Naive thymus-derived CD4-positive, alpha-beta T cell (primary cell): ENCODE data around the gene NR2F1. TPM values are rescaled to one million over a fixed set of nuclear protein-coding genes. Genes with fewer than 3 reads are reported as not detected.

Source experiments
- ATAC-seq: fragments of 150-1000 bp; cut with Tn5 transposase; 2 replicates; pipeline ENCODE4 v1.10.0; 2021; ENCODE audit warnings: mild to moderate bottlenecking, moderate library complexity
- CTCF ChIA-PET: fragments of 350-600 bp; sonication (Branson Sonifier 250); formaldehyde crosslinking; loops from one replicate; lab custom pipeline; 2021; ENCODE audit warnings: antibody characterized with exemption; lab: Charles Lee
- POLR2A ChIA-PET: fragments of 350-600 bp; sonication (Branson Sonifier 250); formaldehyde crosslinking; loops from one replicate; lab custom pipeline; 2021; ENCODE audit warnings: antibody characterized with exemption, inconsistent platforms; lab: Charles Lee
- DNase-seq, 9 donors: peaks; one replicate each; pipeline versions ENCODE4 v3.0.0 to v3.0.0-alpha.2; 2020 to 2022; ENCODE audit warnings: mixed read lengths in 1 of 9
- H3K27ac ChIP-seq: one replicate; pipeline ENCODE4 v1.7.0; 2013; ENCODE audit warnings: mild to moderate bottlenecking, low read depth, low read length, moderate library complexity
- H3K27me3 ChIP-seq, 2 donors: one replicate each; pipeline ENCODE4 v1.7.0; 2013; ENCODE audit warnings: low read length in 2 of 2, mild to moderate bottlenecking in 2 of 2, moderate library complexity in 2 of 2; ENCODE audit not compliant: control insufficient read depth in 2 of 2, insufficient read depth in 2 of 2
- H3K36me3 ChIP-seq, 3 experiments: 1 replicate in 2 of 3; 2 replicates in 1 of 3; pipeline ENCODE4 v1.7.0; 2013; ENCODE audit warnings: low read length in 3 of 3, mild to moderate bottlenecking in 3 of 3, moderate library complexity in 1 of 3; ENCODE audit not compliant: insufficient read depth in 3 of 3, control insufficient read depth in 2 of 3
- H3K4me1 ChIP-seq, 2 donors: one replicate each; pipeline ENCODE4 v1.7.0; 2013; ENCODE audit warnings: low read length in 2 of 2, mild to moderate bottlenecking in 2 of 2, moderate library complexity in 1 of 2; ENCODE audit not compliant: control insufficient read depth in 2 of 2, insufficient read depth in 2 of 2
- H3K4me3 ChIP-seq: 2 replicates; pipeline ENCODE4 v1.7.0; 2013; ENCODE audit warnings: mild to moderate bottlenecking, low read length
- H3K9me3 ChIP-seq, 3 experiments: 1 replicate in 2 of 3; 2 replicates in 1 of 3; pipeline ENCODE4 v1.7.0; 2013; ENCODE audit warnings: low read length in 3 of 3; ENCODE audit not compliant: control insufficient read depth in 2 of 3
- H3K27ac Mint-ChIP-seq, 9 donors: one replicate each; pipeline ENCODE4 v1.8.0; 2020 to 2022; ENCODE audit warnings: mixed read lengths in 9 of 9, mild to moderate bottlenecking in 8 of 9, moderate library complexity in 5 of 9, inconsistent platforms in 2 of 9
- H3K27me3 Mint-ChIP-seq, 5 donors: one replicate each; pipeline ENCODE4 v1.8.0; 2021 to 2022; ENCODE audit warnings: mixed read lengths in 5 of 5, mild to moderate bottlenecking in 1 of 5
- H3K36me3 Mint-ChIP-seq, 5 donors: one replicate each; pipeline ENCODE4 v1.8.0; 2020 to 2022; ENCODE audit warnings: mixed read lengths in 5 of 5, mild to moderate bottlenecking in 3 of 5, inconsistent platforms in 1 of 5
- H3K4me1 Mint-ChIP-seq, 7 donors: one replicate each; pipeline ENCODE4 v1.8.0; 2020 to 2022; ENCODE audit warnings: mixed read lengths in 7 of 7, mild to moderate bottlenecking in 3 of 7, inconsistent platforms in 1 of 7
- H3K4me3 Mint-ChIP-seq, 10 donors: one replicate each; pipeline ENCODE4 v1.8.0; 2020 to 2022; ENCODE audit warnings: mild to moderate bottlenecking in 10 of 10, mixed read lengths in 10 of 10, moderate library complexity in 6 of 10, inconsistent platforms in 2 of 10
- H3K9me3 Mint-ChIP-seq, 11 donors: one replicate each; pipeline ENCODE4 v1.8.0; 2020 to 2022; ENCODE audit warnings: mixed read lengths in 11 of 11, mild to moderate bottlenecking in 4 of 11, inconsistent platforms in 1 of 11, moderate library complexity in 1 of 11
- intact Hi-C, 2 donors: fragments of 100-400 bp; cut with micrococcal nuclease; formaldehyde crosslinking; loops; one replicate each; pipeline ENCODE4 v1.15.1; 2023
- polyA plus RNA-seq, 2 donors: library from polyadenylated mRNA; unstranded; fragments of 300-500 nt; fragmentation: Illumina TruSeq; gene quantifications; one replicate each; pipeline ENCODE4 v1.2.3, GENCODE V29; 2021
- total RNA-seq, 6 experiments: library from RNA in 5 of 6; stranded (reverse) in 5 of 6; gene quantifications; 1 replicate in 5 of 6; 2 replicates in 1 of 6; pipeline ENCODE4 v1.2.3 and lab custom pipeline; 2021 to 2026

The NR2F1 gene
- total and polyA plus RNA-seq, 7 experiments from 2014 or later, result not detected

DNA sequence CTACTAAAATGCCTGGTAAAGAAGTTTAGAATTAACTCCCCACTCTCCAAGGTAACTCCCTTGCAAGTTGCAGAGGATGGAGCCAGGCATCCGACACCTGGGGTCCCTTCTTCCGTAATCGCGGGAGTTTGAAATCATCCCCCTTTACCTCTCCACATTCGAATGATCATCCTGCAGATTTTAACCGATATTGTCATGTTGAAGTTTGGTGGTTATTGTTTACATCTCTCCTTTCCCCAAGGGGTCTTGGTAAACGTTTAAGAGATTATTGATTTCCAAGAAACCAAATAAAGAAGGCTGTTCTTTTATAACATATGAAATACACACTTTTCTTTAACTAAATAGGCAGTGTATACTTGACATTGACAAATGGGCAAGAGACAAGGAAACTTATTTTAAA, 26.7 kb downstream of the NR2F1 start:
- Mint-ChIP-seq H3K27ac (no peak overlapping the region), H3K27me3 (peaks cover 84 to 96% (median 94%) of the 10 kb centered on the region in 5 donors), H3K4me3 (no peak overlapping the region), H3K36me3 (peaks cover 0 to 18% (median 0%) of the 10 kb centered on the region in 5 donors), H3K4me1 (peaks cover 0 to 24% (median 15%) of the 10 kb centered on the region in 7 donors), H3K9me3 (peaks cover 2 to 66% (median 16%) of the 10 kb centered on the region in 11 donors)
- H3K9me3 ChIP-seq, result no peaks in the 10 kb centered on the region
- H3K4me1 ChIP-seq, result peaks cover 3 to 7% of the 10 kb centered on the region in 2 donors
- ChIA-PET CTCF (no interaction called here), POLR2A (no interaction called here)
- ATAC-seq (no peak), DNase-seq (no peak)
- no peak overlapping the region for H3K27ac ChIP-seq
- no peaks in the 10 kb centered on the region for H3K36me3 ChIP-seq
- intact Hi-C loops, result loop anchor here (1.0 to 10.0 kb wide), 3 partner anchors 13 to 505 kb away; a partner anchor contains a TSS
- H3K4me3 ChIP-seq, result no peak overlapping the region
- H3K27me3 ChIP-seq, result peaks cover 45 to 52% of the 10 kb centered on the region in 2 donors

GRCh38 chr5:93610581-93611272, 27.7 kb downstream of the NR2F1 start:
- POLR2A ChIA-PET, result interaction anchor here (0.5 kb wide), 1 partner anchor 24 kb away, joined by 3 read pairs; no protein-coding TSS in a partner anchor
- Mint-ChIP-seq H3K27me3 (peaks cover 81 to 93% (median 91%) of the 10 kb centered on the region in 5 donors), H3K4me1 (peaks cover 0 to 24% (median 14%) of the 10 kb centered on the region in 7 donors), H3K4me3 (peak overlapping the region in 1 of 10 donors; percentile 33), H3K27ac (no peak overlapping the region), H3K36me3 (peaks cover 0 to 10% (median under 1%) of the 10 kb centered on the region in 5 donors), H3K9me3 (peaks cover 2 to 58% (median 14%) of the 10 kb centered on the region in 11 donors)
- Histone ChIP-seq H3K4me3 (no peak overlapping the region), H3K27me3 (peaks cover 35 to 43% of the 10 kb centered on the region in 2 donors), H3K9me3 (no peaks in the 10 kb centered on the region), H3K4me1 (peaks cover 3 to 7% of the 10 kb centered on the region in 2 donors), H3K36me3 (no peaks in the 10 kb centered on the region), H3K27ac (no peak overlapping the region)
- CTCF ChIA-PET, result interaction anchor here (1.2 kb wide), 1 partner anchor 190 kb away, joined by 3 read pairs; no protein-coding TSS in a partner anchor
- ATAC-seq, result no peak
- intact Hi-C loops, result loop anchor here in 1 of 2 donors (1.0 to 10.0 kb wide), 2 partner anchors 30 to 504 kb away; a partner anchor contains a TSS
- DNase-seq, result no peak

DNA sequence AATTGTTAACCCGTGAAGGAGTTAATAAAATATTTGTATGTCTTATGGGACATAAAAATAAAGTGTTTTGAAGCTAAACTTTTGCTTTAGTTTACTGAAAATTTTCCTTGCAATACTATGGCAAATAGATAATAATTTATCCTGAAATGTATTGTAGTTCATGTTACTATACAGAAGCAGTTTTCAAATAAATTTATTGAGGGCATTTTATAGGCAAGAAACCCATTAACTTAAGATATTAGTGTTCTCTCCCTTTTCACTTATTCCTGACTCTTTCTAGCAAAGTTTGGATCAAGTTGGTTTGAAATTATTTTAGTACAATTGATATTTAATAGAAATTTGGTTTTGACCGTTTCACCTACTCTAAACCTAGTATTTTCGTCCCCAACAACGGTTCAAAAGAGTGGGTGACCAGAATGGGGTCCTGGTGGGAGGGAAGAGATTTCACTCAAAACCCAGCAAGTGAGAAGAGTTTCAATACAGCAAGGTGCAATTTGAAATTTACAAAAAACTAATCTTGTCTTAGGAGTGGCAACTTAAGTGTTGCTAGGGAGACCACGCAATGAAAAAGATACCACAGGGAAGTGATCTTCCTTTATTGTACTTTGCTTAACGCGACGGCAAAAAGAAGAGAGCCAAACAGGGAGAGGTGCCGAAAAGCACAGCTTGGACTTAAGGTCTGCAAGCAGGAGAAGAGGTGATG, 28.4 kb downstream of the NR2F1 start:
- Mint-ChIP-seq H3K36me3 (peaks cover 0 to 10% (median 3%) of the 10 kb centered on the region in 5 donors), H3K4me1 (peaks cover 0 to 24% (median 14%) of the 10 kb centered on the region in 7 donors), H3K4me3 (peak overlapping the region in 2 of 10 donors; percentile 8 to 22), H3K27me3 (peaks cover 84 to 93% (median 90%) of the 10 kb centered on the region in 5 donors), H3K27ac (peak overlapping the region in 2 of 9 donors; percentile 10 to 30), H3K9me3 (peaks cover 2 to 56% (median 14%) of the 10 kb centered on the region in 11 donors)
- DNase-seq (no peak), ATAC-seq (no peak)
- intact Hi-C loops, result loop anchor here in 1 of 2 donors (10.0 kb wide), 1 partner anchor 503 kb away; a partner anchor contains a TSS
- ChIA-PET CTCF (interaction anchor here (0.6 to 1.2 kb wide), 2 partner anchors 40 to 189 kb away, joined by 3 to 5 read pairs; no protein-coding TSS in a partner anchor), POLR2A (no interaction called here)
- no peak overlapping the region for H3K4me3 ChIP-seq
- no peaks in the 10 kb centered on the region for H3K36me3 ChIP-seq
- H3K27me3 ChIP-seq, result peaks cover 31 to 42% of the 10 kb centered on the region in 2 donors
- peaks cover 3 to 7% of the 10 kb centered on the region in 2 donors for H3K4me1 ChIP-seq
- no peaks in the 10 kb centered on the region for H3K9me3 ChIP-seq
- H3K27ac ChIP-seq, result no peak overlapping the region

GRCh38 chr5:93611976-93612854, 29.2 kb downstream of the NR2F1 start:
- ATAC-seq, result peak; percentile 38
- H3K4me3 ChIP-seq, result no peak overlapping the region

DNA sequence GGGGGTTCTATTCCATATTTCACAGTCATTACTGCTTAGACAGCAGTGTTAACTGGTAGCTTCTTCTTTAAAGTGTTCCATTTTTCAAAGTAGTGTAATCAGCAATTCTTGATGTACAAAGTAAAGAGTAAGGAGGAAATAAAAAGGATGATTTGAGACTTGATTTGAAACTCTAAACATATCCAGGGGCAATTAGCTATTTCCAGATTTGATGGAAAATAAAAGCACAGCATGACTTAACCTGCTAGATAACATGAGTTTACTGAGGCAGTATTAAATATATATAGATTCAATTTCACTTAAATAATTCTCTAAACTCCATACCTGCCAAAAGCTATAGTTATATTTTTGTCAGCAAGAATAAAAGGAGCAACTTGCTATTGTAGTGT, 29.8 kb downstream of the NR2F1 start:
- POLR2A ChIA-PET, result no interaction called here
- ATAC-seq (no peak), DNase-seq (no peak)
- H3K4me1 ChIP-seq, result peaks cover 3 to 4% of the 10 kb centered on the region in 2 donors
- Mint-ChIP-seq H3K27me3 (peaks cover 70 to 89% (median 84%) of the 10 kb centered on the region in 5 donors), H3K36me3 (peaks cover 0 to 11% (median 3%) of the 10 kb centered on the region in 5 donors), H3K4me1 (peaks cover 0 to 17% (median 9%) of the 10 kb centered on the region in 7 donors), H3K27ac (peak overlapping the region in 1 of 9 donors; percentile 23), H3K4me3 (no peak overlapping the region), H3K9me3 (peaks cover 2 to 51% (median 14%) of the 10 kb centered on the region in 11 donors)
- CTCF ChIA-PET, result no interaction called here
- peaks cover 29 to 35% of the 10 kb centered on the region in 2 donors for H3K27me3 ChIP-seq
- no peaks in the 10 kb centered on the region for H3K36me3 ChIP-seq
- intact Hi-C loops, result loop anchor here in 1 of 2 donors (1.0 to 10.0 kb wide), 2 partner anchors 28 to 502 kb away; a partner anchor contains a TSS
- no peak overlapping the region for H3K27ac ChIP-seq
- H3K9me3 ChIP-seq, result no peaks in the 10 kb centered on the region
- no peak overlapping the region for H3K4me3 ChIP-seq

More at GRCh38 chr5:93611976-93612854, 29.2 kb downstream of the NR2F1 start:
- no peak for DNase-seq
- Histone ChIP-seq H3K9me3 (no peaks in the 10 kb centered on the region), H3K36me3 (no peaks in the 10 kb centered on the region), H3K27ac (no peak overlapping the region), H3K27me3 (peaks cover 31 to 41% of the 10 kb centered on the region in 2 donors), H3K4me1 (peaks cover 3 to 7% of the 10 kb centered on the region in 2 donors)
- Mint-ChIP-seq H3K9me3 (peaks cover 2 to 51% (median 14%) of the 10 kb centered on the region in 11 donors), H3K27ac (no peak overlapping the region), H3K4me1 (peaks cover 0 to 24% (median 13%) of the 10 kb centered on the region in 7 donors), H3K36me3 (peaks cover 0 to 11% (median 3%) of the 10 kb centered on the region in 5 donors), H3K4me3 (peak overlapping the region in 1 of 10 donors; percentile 22), H3K27me3 (peaks cover 76 to 93% (median 90%) of the 10 kb centered on the region in 5 donors)
- POLR2A ChIA-PET, result no interaction called here
- intact Hi-C loops, result loop anchor here in 1 of 2 donors (1.0 to 10.0 kb wide), 2 partner anchors 27 to 503 kb away; a partner anchor contains a TSS
- CTCF ChIA-PET, result interaction anchor here (1.2 kb wide), 1 partner anchor 188 kb away, joined by 3 read pairs; no protein-coding TSS in a partner anchor
